H1 (cell line): ENCODE measurements around the gene SLC22A31. TPM values are rescaled to one million over a fixed set of nuclear protein-coding genes. Genes with fewer than 3 reads are reported as not detected.

Source experiments
- POU5F1 ChIP-seq: IDR thresholded peaks from 2 replicates; pipeline ENCODE4 v1.6.1; 2011; ENCODE audit warnings: low read depth, mild to moderate bottlenecking, low read length, moderate library complexity
- polyA plus RNA-seq, 7 experiments: library from polyadenylated mRNA; depleted of rRNA in 3 of 7; stranded (reverse) in 5 of 7; unstranded in 2 of 7; fragments of >200 nt in 5 of 7; fragments of 200-250 nt in 2 of 7; gene quantifications; 1 replicate in 5 of 7; 2 replicates in 1 of 7; 4 replicates in 1 of 7; pipeline versions ENCODE4 v1.2.1 to v1.2.3, GENCODE V29; 2011 to 2013; ENCODE audit warnings: missing spikeins in 2 of 7, mixed read lengths in 2 of 7
- total RNA-seq: library from RNA; stranded (reverse); fragmentation: NEBNext Ultra II Directional; extraction: Animal tissue kit (Norgen Biotek cat#: 25700); gene quantifications from 2 replicates; pipeline ENCODE4 v1.2.1, GENCODE V29; 2021

SLC22A31 gene
- total and polyA plus RNA-seq, 2 of the 8 experiments (the other 6 are each of a cell fraction or from before 2014, with no cell fraction given): 7.7 to 10.6 TPM

- TF ChIP-seq POU5F1: no peak
- TF ChIP-seq, all 59 proteins: peak for 0
These were observed 25.5 kb downstream of the SLC22A31 start (continued) for GRCh38 chr16:89174877-89175276.
